ENCODE measurements around the gene FAM13A. TPM values are rescaled to one million over a fixed set of nuclear protein-coding genes. Genes with fewer than 3 reads are reported as not detected.

The FAM13A gene
- polyA plus RNA-seq, 1 of the 3 experiments (the other 2 are of a cell fraction) = 0.67 TPM

GRCh38 chr4:89023140-89023539 is 33.8 kb downstream of the FAM13A start:
- Histone ChIP-seq H3K4me2 (no peak overlapping the region), H2AFZ (ENCODE audit: low read depth) (no peak overlapping the region), H3K79me2 (ENCODE audit: insufficient read depth) (no peaks in the 10 kb centered on the region), H3K27me3 (ENCODE audit: insufficient read depth) (no peaks in the 10 kb centered on the region), H4K20me1 (ENCODE audit: insufficient read depth) (no peaks in the 10 kb centered on the region), H3K4me1 (ENCODE audit: control insufficient read depth in 1 of 2, insufficient read depth in 2 of 2, low read depth in 1 of 2, low read length in 1 of 2) (no peaks in the 10 kb centered on the region), H3K9me3 (no peaks in the 10 kb centered on the region), H3K27ac (ENCODE audit: low read depth in 2 of 2, low read length in 1 of 2) (no peak overlapping the region), H3K4me3 (ENCODE audit: low read depth in 2 of 2, low read length in 1 of 2) (no peak overlapping the region), H3K9me2 (no peaks in the 10 kb centered on the region), H3F3A (replicated peaks; ENCODE audit: insufficient read depth) (no peaks in the 10 kb centered on the region), H3K36me3 (replicated peaks in 1 of 2; ENCODE audit: control insufficient read depth in 1 of 2, insufficient read depth in 2 of 2, low read length in 1 of 2) (no peaks in the 10 kb centered on the region), H3K9ac (no peak overlapping the region)
- DNase-seq = no peak
- WGBS (ENCODE audit: low lambda C conversion rate) = 96% methylated on average over 1 of the region's 1 CpG
- TF ChIP-seq POLR2AphosphoS5 (IDR thresholded peaks at IDR 0.05; ENCODE audit: low read depth, low read length) (no peak), IRF3 (IDR thresholded peaks at IDR 0.05; ENCODE audit: low read depth, low read length) (no peak), ELF1 (IDR thresholded peaks at IDR 0.05) (no peak), MAX (IDR thresholded peaks at IDR 0.05; ENCODE audit: low read depth) (no peak), NFIC (IDR thresholded peaks at IDR 0.05; ENCODE audit: borderline replicate concordance) (no peak), TEAD4 (IDR thresholded peaks at IDR 0.05; ENCODE audit: borderline replicate concordance, insufficient read depth) (no peak)
- POLR2A ChIA-PET = interaction anchor here (1.0 kb wide), 1 partner anchor 500 kb away, joined by 3 read pairs; the partner anchor contains the start of gene PYURF
- CTCF ChIA-PET = interaction anchor here (0.6 to 7.0 kb wide), 34 partner anchors 10 to 811 kb away, joined by 3 to 184 read pairs (median 4); partner anchors contain the start of gene TIGD2

- Histone ChIP-seq H3K79me2 (ENCODE audit: insufficient read depth) (no peaks in the 10 kb centered on the region), H3K4me2 (no peak overlapping the region), H3K9me2 (no peaks in the 10 kb centered on the region), H3K36me3 (replicated peaks in 1 of 2; ENCODE audit: control insufficient read depth in 1 of 2, insufficient read depth in 2 of 2, low read length in 1 of 2) (no peaks in the 10 kb centered on the region), H3F3A (replicated peaks; ENCODE audit: insufficient read depth) (no peaks in the 10 kb centered on the region), H4K20me1 (ENCODE audit: insufficient read depth) (no peaks in the 10 kb centered on the region), H3K9me3 (no peaks in the 10 kb centered on the region), H3K4me3 (ENCODE audit: low read depth in 2 of 2, low read length in 1 of 2) (no peak overlapping the region), H3K27me3 (ENCODE audit: insufficient read depth) (no peaks in the 10 kb centered on the region), H3K27ac (ENCODE audit: low read depth in 2 of 2, low read length in 1 of 2) (no peak overlapping the region), H3K9ac (no peak overlapping the region), H2AFZ (ENCODE audit: low read depth) (no peak overlapping the region), H3K4me1 (ENCODE audit: control insufficient read depth in 1 of 2, insufficient read depth in 2 of 2, low read depth in 1 of 2, low read length in 1 of 2) (no peaks in the 10 kb centered on the region)
- DNase-seq = no peak
- 81% methylated on average over 7 of the region's 7 CpGs for WGBS (ENCODE audit: low lambda C conversion rate)
- ChIA-PET CTCF (interaction anchor here (0.6 to 7.0 kb wide), 19 partner anchors 13 to 811 kb away, joined by 3 to 184 read pairs (median 7); partner anchors contain the start of genes HERC3 and TIGD2), POLR2A (interaction anchor here (1.0 kb wide), 1 partner anchor 499 kb away, joined by 3 read pairs; the partner anchor contains the start of gene PYURF)
- TF ChIP-seq TCF12 (IDR thresholded peaks at IDR 0.05) (no peak), REST (IDR thresholded peaks at IDR 0.05; ENCODE audit: low read depth, low read length) (no peak), USF1 (IDR thresholded peaks at IDR 0.05; ENCODE audit: borderline replicate concordance, low read depth) (no peak), RAD21 (IDR thresholded peaks at IDR 0.05; ENCODE audit: low read length) (no peak), EP300 (IDR thresholded peaks at IDR 0.05; ENCODE audit: borderline replicate concordance in 1 of 2, low read depth in 1 of 2, low read length in 1 of 2) (no peak), RXRA (IDR thresholded peaks at IDR 0.05; ENCODE audit: borderline replicate concordance, low read depth) (no peak), NFIC (IDR thresholded peaks at IDR 0.05; ENCODE audit: borderline replicate concordance) (no peak), USF2 (IDR thresholded peaks at IDR 0.05; ENCODE audit: borderline replicate concordance, low read depth, low read length) (no peak), JUND (IDR thresholded peaks at IDR 0.05) (no peak), MEF2A (IDR thresholded peaks at IDR 0.05; ENCODE audit: borderline replicate concordance, low read depth) (no peak), FOXJ3 (CRISPR knock-in tag; IDR thresholded peaks at IDR 0.05) (no peak), MAX (IDR thresholded peaks at IDR 0.05; ENCODE audit: low read depth) (no peak), PBX3 (IDR thresholded peaks at IDR 0.05) (no peak)
These were observed 34.4 kb downstream of the FAM13A start for GRCh38 chr4:89022426-89023128.
